VCaP (cell line): Measurements from ENCODE around the gene LYSMD3.

Experiments used
- H3K27ac ChIP-seq: fragments of 450-650 bp; 2 replicates; pipeline ENCODE4 v1.5.1; 2017
- TF ChIP-seq, protein P1 (sequence below): fragments of 450-650 bp; conservative IDR thresholded peaks from 2 replicates; pipeline ENCODE4 v1.5.1; 2017; ENCODE audit warnings: mild to moderate bottlenecking, moderate library complexity

LYSMD3 gene

GRCh38 chr5:90504743-90505142 is 24.6 kb downstream of the LYSMD3 start:
- no peak overlapping the region for H3K27ac ChIP-seq
- TF ChIP-seq, protein P1, sequence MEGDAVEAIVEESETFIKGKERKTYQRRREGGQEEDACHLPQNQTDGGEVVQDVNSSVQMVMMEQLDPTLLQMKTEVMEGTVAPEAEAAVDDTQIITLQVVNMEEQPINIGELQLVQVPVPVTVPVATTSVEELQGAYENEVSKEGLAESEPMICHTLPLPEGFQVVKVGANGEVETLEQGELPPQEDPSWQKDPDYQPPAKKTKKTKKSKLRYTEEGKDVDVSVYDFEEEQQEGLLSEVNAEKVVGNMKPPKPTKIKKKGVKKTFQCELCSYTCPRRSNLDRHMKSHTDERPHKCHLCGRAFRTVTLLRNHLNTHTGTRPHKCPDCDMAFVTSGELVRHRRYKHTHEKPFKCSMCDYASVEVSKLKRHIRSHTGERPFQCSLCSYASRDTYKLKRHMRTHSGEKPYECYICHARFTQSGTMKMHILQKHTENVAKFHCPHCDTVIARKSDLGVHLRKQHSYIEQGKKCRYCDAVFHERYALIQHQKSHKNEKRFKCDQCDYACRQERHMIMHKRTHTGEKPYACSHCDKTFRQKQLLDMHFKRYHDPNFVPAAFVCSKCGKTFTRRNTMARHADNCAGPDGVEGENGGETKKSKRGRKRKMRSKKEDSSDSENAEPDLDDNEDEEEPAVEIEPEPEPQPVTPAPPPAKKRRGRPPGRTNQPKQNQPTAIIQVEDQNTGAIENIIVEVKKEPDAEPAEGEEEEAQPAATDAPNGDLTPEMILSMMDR: no peak

GRCh38 chr5:90503596-90503995 is 25.8 kb downstream of the LYSMD3 start:
- TF ChIP-seq, protein P1: no peak

DNA sequence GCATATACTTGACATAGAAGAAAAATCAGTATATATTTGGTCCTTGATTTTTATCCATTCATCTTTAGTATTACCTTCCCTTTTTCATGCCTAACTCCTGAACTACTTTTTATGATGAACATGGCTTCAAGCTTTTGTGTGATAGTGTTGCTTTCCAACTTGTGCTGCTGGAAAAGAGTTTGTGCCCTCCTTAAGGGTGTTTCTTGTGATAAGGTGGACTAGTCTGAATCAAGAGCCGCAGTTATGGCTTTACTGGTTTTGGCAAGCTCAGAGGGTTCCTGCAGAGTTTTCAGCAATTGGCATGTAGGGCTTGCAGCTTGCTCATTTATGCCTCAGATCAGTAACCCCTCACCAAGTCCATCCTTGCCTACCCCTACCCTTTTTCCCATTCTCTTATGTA is 34.2 kb downstream of the LYSMD3 start:
- TF ChIP-seq, protein P1: no peak
- no peak overlapping the region for H3K27ac ChIP-seq

More at GRCh38 chr5:90503596-90503995, 25.8 kb downstream of the LYSMD3 start:
- no peak overlapping the region for H3K27ac ChIP-seq

- TF ChIP-seq, protein P1: no peak
These were observed 35.3 kb downstream of the LYSMD3 start for GRCh38 chr5:90494043-90494442.

GRCh38 chr5:90488791-90489190 is 40.6 kb downstream of the LYSMD3 start:
- TF ChIP-seq, protein P1: no peak
- H3K27ac ChIP-seq: peak overlapping the region; percentile 42

More at GRCh38 chr5:90494043-90494442, 35.3 kb downstream of the LYSMD3 start:
- no peak overlapping the region for H3K27ac ChIP-seq

GRCh38 chr5:90484540-90484939 is 44.8 kb downstream of the LYSMD3 start:
- TF ChIP-seq, protein P1: no peak
- H3K27ac ChIP-seq: peak overlapping the region; percentile 70

GRCh38 chr5:90483206-90483605 is 46.2 kb downstream of the LYSMD3 start:
- no peak overlapping the region for H3K27ac ChIP-seq
- TF ChIP-seq, protein P1: no peak
